Limb (tissue), 2 donors: Measurements from ENCODE around the gene DLG5.

Experiments used
- DNase-seq, 2 donors: peaks; one replicate each; pipeline ENCODE4 v3.0.0-alpha.2; 2016; ENCODE audit errors: extremely low spot score in 2 of 2

DLG5 gene

GRCh38 chr10:77926566-77927401 is at the start of gene DLG5:
DLG5 (minus strand) TSS chr10:77926755; CDS start chr10:77926520, 235 bp downstream.
- peak; percentile 67 to 83 for DNase-seq

- no peak for DNase-seq
Measured at GRCh38 chr10:77975086-77975666, 48.6 kb upstream of the DLG5 start.

GRCh38 chr10:77974396-77975074 is 48.0 kb upstream of the DLG5 start:
- DNase-seq, result no peak

- DNase-seq, result no peak
Measured at GRCh38 chr10:77973276-77973675, 46.7 kb upstream of the DLG5 start.

- no peak for DNase-seq
Measured at GRCh38 chr10:77972148-77972547, 45.6 kb upstream of the DLG5 start.

GRCh38 chr10:77971804-77972144 is 45.2 kb upstream of the DLG5 start:
- DNase-seq, result no peak

GRCh38 chr10:77970869-77971803 is 44.6 kb upstream of the DLG5 start:
- DNase-seq, result peak; percentile 53 to 76

- DNase-seq, result peak in 1 of 2 donors; percentile 47
Measured at GRCh38 chr10:77969114-77969513, 42.6 kb upstream of the DLG5 start.

GRCh38 chr10:77967611-77968022 is 41.1 kb upstream of the DLG5 start:
- DNase-seq, result peak; percentile 79 to 84

- no peak for DNase-seq
Measured at GRCh38 chr10:77965294-77965693, 38.7 kb upstream of the DLG5 start.

GRCh38 chr10:77964811-77965210 is 38.3 kb upstream of the DLG5 start:
- no peak for DNase-seq

- DNase-seq, result no peak
Measured at GRCh38 chr10:77963901-77964300, 37.3 kb upstream of the DLG5 start.

GRCh38 chr10:77962350-77963146 is 36.0 kb upstream of the DLG5 start:
- no peak for DNase-seq

- no peak for DNase-seq
Measured at GRCh38 chr10:77961668-77962067, 35.1 kb upstream of the DLG5 start.

GRCh38 chr10:77960829-77961329 is 34.3 kb upstream of the DLG5 start:
- DNase-seq, result no peak

- no peak for DNase-seq
Measured at GRCh38 chr10:77959887-77960455, 33.4 kb upstream of the DLG5 start.

GRCh38 chr10:77959384-77959783 is 32.8 kb upstream of the DLG5 start:
- DNase-seq, result peak in 1 of 2 donors; percentile 34

GRCh38 chr10:77955136-77955535 is 28.6 kb upstream of the DLG5 start:
- no peak for DNase-seq

- peak in 1 of 2 donors; percentile 59 for DNase-seq
Measured at GRCh38 chr10:77949167-77949566, 22.6 kb upstream of the DLG5 start.

- no peak for DNase-seq
Measured at GRCh38 chr10:77946084-77946483, 19.5 kb upstream of the DLG5 start.
